Naive B cell (primary cell): Measurements from ENCODE around the gene SFXN5. TPM values are rescaled to one million over a fixed set of nuclear protein-coding genes. Genes with fewer than 3 reads are reported as not detected.

ENCODE experiments used
- ATAC-seq, 2 donors: fragments of 150-1000 bp; cut with Tn5 transposase; 2 replicates each; pipeline ENCODE4 v1.10.0; 2021; ENCODE audit warnings: low read depth in 2 of 2, mild to moderate bottlenecking in 2 of 2, moderate library complexity in 2 of 2
- DNase-seq: peaks from one replicate; pipeline ENCODE4 v3.0.0; 2022
- H3K27ac Mint-ChIP-seq, 6 donors: one replicate each; pipeline ENCODE4 v1.8.0; 2020 to 2022; ENCODE audit warnings: mild to moderate bottlenecking in 6 of 6, mixed read lengths in 6 of 6, moderate library complexity in 5 of 6, inconsistent platforms in 2 of 6
- H3K27me3 Mint-ChIP-seq, 3 donors: one replicate each; pipeline ENCODE4 v1.8.0; 2021 to 2022; ENCODE audit warnings: mixed read lengths in 3 of 3, mild to moderate bottlenecking in 1 of 3
- H3K36me3 Mint-ChIP-seq, 2 donors: one replicate each; pipeline ENCODE4 v1.8.0; 2020 to 2022; ENCODE audit warnings: mixed read lengths in 2 of 2, inconsistent platforms in 1 of 2, mild to moderate bottlenecking in 1 of 2
- H3K4me1 Mint-ChIP-seq, 3 donors: one replicate each; pipeline ENCODE4 v1.8.0; 2020 to 2022; ENCODE audit warnings: mixed read lengths in 3 of 3, inconsistent platforms in 1 of 3, mild to moderate bottlenecking in 1 of 3, moderate library complexity in 1 of 3
- H3K4me3 Mint-ChIP-seq, 8 donors: one replicate each; pipeline ENCODE4 v1.8.0; 2020 to 2022; ENCODE audit warnings: mild to moderate bottlenecking in 8 of 8, mixed read lengths in 8 of 8, moderate library complexity in 8 of 8, inconsistent platforms in 2 of 8
- H3K9me3 Mint-ChIP-seq, 7 donors: one replicate each; pipeline ENCODE4 v1.8.0; 2020 to 2022; ENCODE audit warnings: mixed read lengths in 7 of 7, mild to moderate bottlenecking in 5 of 7, inconsistent platforms in 2 of 7, moderate library complexity in 1 of 7
- polyA plus RNA-seq, 6 donors: library from polyadenylated mRNA; unstranded; fragments of 300-500 nt; fragmentation: Illumina TruSeq; gene quantifications; one replicate each; pipeline ENCODE4 v1.2.3, GENCODE V29; 2021; ENCODE audit warnings: low read depth in 6 of 6

SFXN5 gene
- polyA plus RNA-seq, 6 donors from 2014 or later = 2.5 to 4.4 (median 3.0) TPM; not detected in 1

DNA sequence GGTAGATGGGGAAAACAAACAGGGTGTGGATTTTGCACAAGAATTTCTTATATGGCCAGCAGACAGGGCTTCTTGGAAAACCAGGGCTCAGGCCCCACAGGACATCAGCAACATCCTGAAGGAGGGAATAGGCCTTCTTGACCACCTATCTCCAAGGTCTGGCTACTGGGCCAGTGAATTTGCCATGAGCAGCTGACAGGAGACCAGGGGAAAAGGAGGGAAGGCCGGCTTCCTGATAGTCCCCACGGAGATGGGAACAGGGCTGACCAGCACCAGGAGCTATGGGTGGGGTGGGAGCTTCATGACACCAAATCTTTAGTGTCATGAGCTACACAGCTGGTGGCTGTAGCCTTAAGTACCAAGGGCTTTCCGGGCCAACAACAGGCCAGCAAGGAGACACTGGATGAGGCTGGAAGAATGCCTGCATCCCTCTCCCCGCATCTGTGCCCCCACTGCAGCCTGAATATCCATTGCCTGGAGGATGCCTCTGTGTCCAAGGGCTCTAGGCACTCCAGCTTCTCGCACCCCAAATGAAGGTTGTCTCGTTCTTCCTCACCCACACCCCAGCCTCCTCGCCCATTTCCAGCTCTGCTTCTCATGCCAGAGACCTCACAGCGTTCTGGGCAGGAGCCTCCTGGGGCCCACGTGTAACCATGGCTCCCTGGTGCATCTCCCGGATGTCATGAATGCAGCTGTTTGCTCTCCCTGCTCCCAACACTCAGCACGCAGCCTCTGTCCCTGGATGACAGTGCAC, 79.4 kb downstream of the SFXN5 start:
- DNase-seq = no peak
- Mint-ChIP-seq H3K4me3 (no peak overlapping the region), H3K36me3 (no peaks in the 10 kb centered on the region), H3K4me1 (no peaks in the 10 kb centered on the region), H3K27me3 (no peaks in the 10 kb centered on the region), H3K9me3 (no peaks in the 10 kb centered on the region), H3K27ac (no peak overlapping the region)
- no peak for ATAC-seq

DNA sequence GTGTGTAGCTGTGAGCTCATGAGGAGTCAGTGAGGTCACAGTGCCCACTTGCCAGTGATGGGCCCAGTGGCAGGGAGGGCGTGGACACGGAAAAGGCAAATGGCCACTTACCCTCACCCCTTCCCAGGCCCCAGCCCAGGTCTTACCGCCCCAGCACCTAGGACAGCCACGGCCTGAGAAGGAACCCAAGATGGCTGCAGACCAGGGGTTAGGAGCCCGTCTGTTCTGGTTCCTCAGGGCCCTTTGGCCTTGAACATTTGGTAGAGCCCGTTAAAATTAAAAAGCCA, 80.1 kb downstream of the SFXN5 start:
- Mint-ChIP-seq H3K4me3 (no peak overlapping the region), H3K9me3 (no peaks in the 10 kb centered on the region), H3K4me1 (no peaks in the 10 kb centered on the region), H3K27ac (no peak overlapping the region), H3K36me3 (no peaks in the 10 kb centered on the region), H3K27me3 (no peaks in the 10 kb centered on the region)
- ATAC-seq (no peak), DNase-seq (no peak)

DNA sequence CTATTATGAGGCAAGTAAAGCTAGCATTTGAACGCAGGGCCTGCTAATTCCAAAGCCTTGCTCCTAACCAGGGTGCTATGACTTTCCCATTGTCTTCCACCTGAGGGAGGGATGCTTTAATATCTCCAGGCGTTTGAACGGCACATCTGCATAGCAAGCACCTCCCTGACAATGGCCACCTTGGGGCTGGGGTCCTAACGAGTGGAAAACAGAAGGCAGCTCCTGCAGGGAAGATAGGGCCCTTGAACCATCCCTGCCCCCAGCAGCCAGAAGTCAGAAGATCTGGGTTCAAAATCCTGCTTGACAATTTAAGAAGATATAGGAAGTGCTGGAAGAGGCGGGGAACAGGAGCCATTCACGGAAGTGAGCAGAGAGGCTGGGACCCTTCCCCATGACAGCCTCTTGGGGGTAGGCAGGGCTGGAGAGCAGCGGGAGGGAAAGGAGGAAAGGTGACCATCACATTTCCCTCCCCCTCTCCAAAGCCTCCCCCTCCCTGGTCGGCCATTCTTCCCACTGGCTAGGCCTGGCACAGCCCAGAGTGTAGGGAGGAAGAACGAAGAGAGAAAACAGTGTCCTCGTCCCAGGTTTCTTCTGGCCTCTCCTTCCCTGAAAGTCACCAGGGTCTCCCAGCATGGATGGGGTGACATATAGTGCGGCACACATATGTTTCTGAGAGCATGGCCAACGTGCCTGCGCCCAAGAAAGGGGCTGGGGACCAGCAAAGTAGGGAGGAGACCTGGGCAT, 80.6 kb downstream of the SFXN5 start:
- Mint-ChIP-seq H3K4me3 (no peak overlapping the region), H3K36me3 (no peaks in the 10 kb centered on the region), H3K27me3 (no peaks in the 10 kb centered on the region), H3K27ac (peak overlapping the region in 2 of 6 donors; percentile 6 to 40), H3K9me3 (no peaks in the 10 kb centered on the region), H3K4me1 (no peaks in the 10 kb centered on the region)
- ATAC-seq (no peak), DNase-seq (no peak)

DNA sequence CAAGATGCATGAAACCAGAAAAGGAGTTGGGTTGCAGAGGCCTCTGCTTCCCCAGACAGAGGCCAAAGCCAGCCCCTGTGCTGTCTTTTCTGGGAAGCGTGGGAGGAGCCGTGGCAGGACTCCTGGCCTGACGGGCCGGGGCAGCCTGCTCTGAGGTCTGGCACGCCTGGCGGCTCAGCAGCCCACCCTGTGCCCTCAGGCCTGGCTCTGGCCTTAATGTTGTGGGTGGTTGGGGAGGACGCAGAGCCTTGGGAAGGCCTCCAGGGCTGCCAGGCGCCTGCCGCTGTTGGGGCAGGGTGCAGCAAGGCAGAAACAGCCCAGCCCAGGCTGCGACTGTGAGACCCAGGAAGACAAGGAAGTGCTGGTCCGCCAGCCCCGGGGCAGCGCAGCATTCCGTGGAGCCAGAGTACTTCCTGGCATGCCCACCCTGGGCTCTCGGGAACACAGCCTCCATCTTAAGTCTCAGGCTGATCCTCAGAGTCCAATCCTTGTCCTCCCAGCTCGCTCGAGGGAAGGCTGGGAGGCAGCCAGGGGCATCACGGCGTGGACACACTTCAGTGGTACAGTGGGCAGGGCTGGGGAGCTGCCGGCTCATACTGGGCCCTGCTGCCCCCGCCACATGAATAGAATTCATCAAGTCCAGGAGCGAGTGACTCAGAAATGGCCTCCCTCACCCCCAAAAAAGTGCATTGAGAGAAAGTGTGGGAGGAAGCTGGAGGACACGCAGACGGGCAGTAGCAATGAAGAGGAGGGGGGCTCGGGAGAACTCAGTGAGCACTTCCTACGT, 81.5 kb downstream of the SFXN5 start:
- no peak overlapping the region for H3K27ac Mint-ChIP-seq
- H3K4me3 Mint-ChIP-seq = no peak overlapping the region
- no peaks in the 10 kb centered on the region for H3K9me3 Mint-ChIP-seq
- no peaks in the 10 kb centered on the region for H3K27me3 Mint-ChIP-seq
- no peaks in the 10 kb centered on the region for H3K36me3 Mint-ChIP-seq
- DNase-seq (no peak), ATAC-seq (no peak)
- H3K4me1 Mint-ChIP-seq = no peaks in the 10 kb centered on the region

DNA sequence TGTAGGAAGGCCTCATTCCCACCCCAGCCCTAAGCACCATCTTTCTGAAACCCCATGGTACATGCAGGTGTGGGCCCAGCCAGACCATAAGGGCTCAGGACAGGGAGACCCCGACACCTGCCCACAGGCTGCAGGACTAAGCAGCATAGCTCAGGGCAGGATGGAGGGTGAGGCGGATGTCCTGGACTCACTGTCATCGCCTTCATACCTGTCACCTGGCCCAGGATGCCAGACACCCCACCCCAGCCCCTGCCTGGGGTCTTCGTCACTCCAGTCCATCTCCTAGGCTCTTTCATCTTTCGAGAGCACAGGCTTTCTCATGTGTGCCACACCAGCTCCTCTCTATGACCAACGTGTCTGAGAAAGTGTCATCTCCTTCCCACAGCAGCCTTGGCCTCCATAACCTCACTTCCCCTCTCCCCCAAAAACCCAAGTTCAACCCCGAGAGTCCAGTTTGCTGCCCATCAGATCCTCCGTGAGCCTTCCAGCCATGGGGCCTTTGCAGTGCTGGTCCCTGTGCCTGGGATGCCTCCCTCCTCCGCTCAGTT, 82.7 kb downstream of the SFXN5 start:
- Mint-ChIP-seq H3K27me3 (no peaks in the 10 kb centered on the region), H3K36me3 (no peaks in the 10 kb centered on the region), H3K27ac (peak overlapping the region in 1 of 6 donors; percentile 73), H3K4me1 (no peaks in the 10 kb centered on the region), H3K9me3 (no peaks in the 10 kb centered on the region), H3K4me3 (no peak overlapping the region)
- ATAC-seq = no peak
- no peak for DNase-seq

DNA sequence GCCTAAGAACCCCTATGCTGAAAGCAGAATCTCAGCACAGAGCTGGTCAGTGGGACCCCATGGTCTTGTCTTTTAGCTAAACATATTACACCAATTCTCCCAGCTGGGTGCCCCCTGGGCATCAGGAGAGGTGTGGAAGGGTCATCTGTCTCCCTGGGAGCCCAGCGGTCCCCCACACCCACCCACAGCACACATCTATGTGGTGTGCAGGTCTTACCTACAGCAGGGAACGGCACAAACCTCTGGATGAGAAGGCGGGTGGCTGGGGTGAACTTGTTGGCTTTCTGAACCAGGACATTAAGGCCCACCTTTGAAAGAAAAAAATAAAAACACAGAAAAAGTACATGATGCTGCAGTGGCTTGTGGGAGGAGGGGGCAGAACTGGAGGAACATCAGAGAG, 83.5 kb downstream of the SFXN5 start:
- no peak for DNase-seq
- Mint-ChIP-seq H3K9me3 (no peaks in the 10 kb centered on the region), H3K4me3 (no peak overlapping the region), H3K27me3 (no peaks in the 10 kb centered on the region), H3K4me1 (no peaks in the 10 kb centered on the region), H3K36me3 (no peaks in the 10 kb centered on the region), H3K27ac (no peak overlapping the region)
- no peak for ATAC-seq

DNA sequence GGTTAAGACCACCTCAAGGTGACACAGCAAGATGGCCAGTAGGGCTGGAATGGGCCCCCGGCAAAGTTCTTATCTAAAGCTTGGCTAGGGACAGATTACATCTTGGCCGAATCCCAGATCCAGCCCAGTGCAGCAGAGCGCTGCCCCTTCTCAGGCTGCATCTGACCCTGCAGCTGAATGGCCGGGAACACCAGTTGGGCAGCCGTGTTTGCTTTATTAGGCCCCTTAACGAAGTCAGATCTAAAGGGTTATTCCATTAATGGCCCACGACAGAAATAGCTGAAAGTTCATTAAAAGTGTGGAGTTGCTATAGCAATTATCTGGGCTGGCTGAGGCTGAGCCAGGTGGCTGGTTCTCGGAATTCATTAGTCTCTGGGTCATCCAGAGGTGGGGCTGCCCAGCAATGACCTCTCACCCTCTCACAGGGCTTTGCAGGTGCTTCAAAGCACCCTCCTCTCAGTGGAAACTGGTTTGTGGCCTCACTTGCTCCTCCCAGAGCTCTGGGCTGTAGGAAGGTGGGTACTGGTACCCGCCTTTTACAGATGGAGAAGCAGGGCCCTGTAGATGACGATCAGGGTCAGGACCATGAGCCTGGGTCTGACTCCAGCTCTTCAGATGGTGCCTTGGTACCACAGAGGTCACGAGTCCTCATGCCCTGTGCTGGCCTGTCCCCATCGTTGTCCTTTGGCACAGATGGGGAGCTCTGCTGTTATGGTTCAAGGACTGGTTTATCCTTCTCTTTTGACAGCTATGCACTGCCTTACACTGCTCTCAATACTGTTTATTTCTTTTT, 85.4 kb downstream of the SFXN5 start:
- Mint-ChIP-seq H3K36me3 (no peaks in the 10 kb centered on the region), H3K9me3 (no peaks in the 10 kb centered on the region), H3K27ac (peak overlapping the region in 1 of 6 donors; percentile 52), H3K4me1 (peaks cover 0 to 5% (median 0%) of the 10 kb centered on the region in 3 donors), H3K4me3 (no peak overlapping the region), H3K27me3 (no peaks in the 10 kb centered on the region)
- DNase-seq (no peak), ATAC-seq (no peak)

DNA sequence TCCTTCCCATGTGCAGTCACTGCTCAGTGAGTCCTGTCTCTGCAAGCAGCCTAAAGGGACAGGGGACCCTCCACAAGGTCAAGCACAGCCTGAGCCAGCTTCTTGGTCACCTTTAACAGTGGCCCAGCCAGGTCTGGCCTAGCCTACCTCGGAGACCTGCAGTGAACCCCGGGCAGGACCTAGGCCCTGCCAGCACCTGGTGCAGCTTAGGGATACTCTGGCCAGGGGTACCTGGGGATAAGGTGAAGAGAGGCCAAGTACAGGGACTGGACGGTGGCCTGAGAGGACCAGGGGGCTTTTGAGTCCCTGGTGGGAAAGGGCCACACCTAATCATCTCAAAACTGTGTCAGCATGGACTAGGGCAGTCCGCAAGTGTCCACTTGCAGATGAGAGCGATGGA, 86.4 kb downstream of the SFXN5 start:
- Mint-ChIP-seq H3K27ac (no peak overlapping the region), H3K4me1 (peaks cover 2 to 14% (median 10%) of the 10 kb centered on the region in 3 donors), H3K36me3 (no peaks in the 10 kb centered on the region)

DNA sequence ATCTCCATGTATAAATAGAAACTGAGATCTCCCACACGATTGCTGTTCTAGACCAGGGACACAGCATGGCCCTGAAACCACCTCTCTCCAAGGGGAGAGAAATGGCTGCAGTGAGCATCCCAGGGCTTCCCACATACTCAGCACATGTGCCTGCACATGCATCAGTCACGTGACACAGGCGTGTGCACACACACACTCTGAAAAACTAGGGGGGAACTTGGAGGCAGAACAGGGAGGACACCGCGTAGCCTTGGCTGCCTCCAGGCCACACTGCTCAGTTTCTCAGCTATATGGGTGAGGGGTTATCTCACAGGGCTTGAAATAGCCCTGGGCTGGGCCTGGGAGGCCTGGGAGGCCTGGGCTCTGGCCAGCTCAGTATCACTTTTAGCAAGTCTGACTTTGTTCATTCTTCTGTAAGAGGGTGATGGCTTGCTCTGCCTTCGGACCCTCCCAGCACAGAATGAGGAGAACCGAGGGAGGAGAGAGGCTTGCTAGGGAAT, 87.3 kb downstream of the SFXN5 start:
- peaks cover 6 to 19% (median 14%) of the 10 kb centered on the region in 3 donors for H3K4me1 Mint-ChIP-seq
- H3K27me3 Mint-ChIP-seq = no peaks in the 10 kb centered on the region

More for the DNA sequence above, 86.4 kb downstream of the SFXN5 start:
- no peak for ATAC-seq
- Mint-ChIP-seq H3K9me3 (no peaks in the 10 kb centered on the region), H3K27me3 (no peaks in the 10 kb centered on the region), H3K4me3 (no peak overlapping the region)
- no peak for DNase-seq

DNA sequence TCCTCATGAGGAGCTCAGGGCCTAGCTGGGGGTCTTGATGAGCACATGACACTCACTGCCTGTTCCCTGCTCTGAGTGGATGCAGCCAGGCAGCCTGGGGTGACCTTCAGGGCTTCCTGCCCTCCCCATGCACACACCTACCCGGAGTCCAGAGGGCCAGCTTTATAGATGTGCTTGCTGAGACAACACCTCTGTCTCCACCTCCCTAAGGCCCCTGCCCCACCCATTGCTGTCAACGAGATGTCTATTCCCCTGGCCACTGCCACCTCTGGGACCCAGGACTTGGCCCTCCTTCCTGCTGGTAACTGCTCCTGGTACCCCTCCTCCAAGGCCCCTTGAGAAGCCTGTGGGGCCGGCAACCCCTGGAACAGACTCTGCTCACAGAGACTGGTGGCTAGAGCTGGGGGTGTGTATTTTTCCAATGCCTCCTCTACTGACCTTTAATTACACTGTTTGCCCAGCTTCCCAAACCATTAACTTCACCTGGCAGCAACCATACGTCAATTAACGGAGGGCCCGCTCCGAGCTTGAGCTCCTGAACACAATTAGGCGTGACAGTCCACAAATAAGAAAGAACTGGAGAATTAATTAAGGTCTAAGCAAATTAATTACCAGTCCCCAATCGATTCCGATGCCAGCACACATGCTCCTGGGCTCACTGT, 87.9 kb downstream of the SFXN5 start:
- Mint-ChIP-seq H3K4me1 (peaks cover 6 to 19% (median 14%) of the 10 kb centered on the region in 3 donors), H3K4me3 (peak overlapping the region in 1 of 8 donors; percentile 55), H3K27me3 (no peaks in the 10 kb centered on the region), H3K9me3 (no peaks in the 10 kb centered on the region), H3K27ac (peak overlapping the region in 2 of 6 donors; percentile 28 to 43), H3K36me3 (no peaks in the 10 kb centered on the region)
- DNase-seq = no peak
- no peak for ATAC-seq

More for the DNA sequence above, 87.3 kb downstream of the SFXN5 start:
- no peaks in the 10 kb centered on the region for H3K9me3 Mint-ChIP-seq
- H3K36me3 Mint-ChIP-seq = no peaks in the 10 kb centered on the region
- ATAC-seq (no peak), DNase-seq (no peak)
- H3K27ac Mint-ChIP-seq = peak overlapping the region in 2 of 6 donors; percentile 53 to 67
- no peak overlapping the region for H3K4me3 Mint-ChIP-seq

DNA sequence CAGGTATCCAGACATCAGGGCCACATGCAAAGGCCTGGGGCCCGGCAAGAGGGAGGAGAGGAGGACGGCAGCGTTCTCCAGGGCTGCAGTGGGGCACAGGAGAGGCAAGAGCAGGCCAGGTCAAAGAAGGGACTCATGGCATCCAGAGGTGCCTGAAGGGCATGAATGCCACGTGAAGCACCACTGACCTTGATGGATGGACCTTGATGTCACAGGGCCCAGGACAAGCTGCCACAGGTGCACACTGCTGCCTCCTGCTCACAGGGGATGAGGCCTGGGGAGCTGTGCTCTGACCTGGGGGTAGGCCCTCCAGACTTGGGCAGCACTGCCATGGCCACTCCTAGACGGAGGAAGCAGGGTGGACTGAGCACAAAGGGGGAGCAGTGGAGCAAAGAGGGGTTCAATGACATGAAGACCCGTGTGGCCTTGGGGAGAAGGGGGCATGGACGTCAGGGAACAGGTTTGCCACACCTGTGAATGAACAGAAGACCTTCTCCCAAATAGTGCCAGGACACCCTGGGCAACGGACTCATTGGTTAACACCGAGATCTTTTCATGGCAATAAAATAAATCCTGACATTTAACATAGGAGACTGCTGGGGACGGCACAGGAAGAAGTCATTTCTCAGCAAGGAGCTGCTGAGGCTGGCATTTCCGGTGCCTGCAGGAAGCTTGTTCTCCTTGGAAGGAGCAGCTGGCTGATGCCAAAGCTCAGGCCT, 88.6 kb downstream of the SFXN5 start:
- DNase-seq (no peak), ATAC-seq (no peak)
- H3K27ac Mint-ChIP-seq = peak overlapping the region in 1 of 6 donors; percentile 76

DNA sequence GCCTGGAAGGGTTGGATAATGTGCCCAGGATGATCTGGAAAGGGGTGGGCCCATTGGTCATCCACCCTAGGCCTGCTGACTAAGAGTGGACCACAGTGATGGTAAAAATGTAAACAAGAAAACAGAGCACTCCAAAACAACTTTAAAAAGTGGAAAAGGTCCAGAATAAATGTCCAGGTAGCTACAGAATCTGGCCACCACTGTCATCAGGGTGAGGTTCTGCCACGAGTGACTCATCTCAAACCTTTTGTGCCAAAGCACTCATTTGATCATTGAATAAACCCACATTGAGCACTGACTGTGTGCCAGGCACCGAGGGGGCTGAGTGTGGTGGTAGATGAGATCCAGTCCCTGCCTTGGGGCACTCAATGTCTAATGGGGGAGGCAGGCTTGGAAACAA, 89.3 kb downstream of the SFXN5 start:
- no peaks in the 10 kb centered on the region for H3K27me3 Mint-ChIP-seq
- H3K4me1 Mint-ChIP-seq = peaks cover 6 to 19% (median 14%) of the 10 kb centered on the region in 3 donors
- no peak for DNase-seq
- peak overlapping the region in 2 of 6 donors; percentile 18 to 76 for H3K27ac Mint-ChIP-seq
- H3K36me3 Mint-ChIP-seq = no peaks in the 10 kb centered on the region
- no peaks in the 10 kb centered on the region for H3K9me3 Mint-ChIP-seq
- no peak for ATAC-seq
- peak overlapping the region in 1 of 8 donors; percentile 27 for H3K4me3 Mint-ChIP-seq

More for the DNA sequence above, 88.6 kb downstream of the SFXN5 start:
- H3K27me3 Mint-ChIP-seq = no peaks in the 10 kb centered on the region
- H3K4me1 Mint-ChIP-seq = peaks cover 6 to 19% (median 14%) of the 10 kb centered on the region in 3 donors
- peak overlapping the region in 1 of 8 donors; percentile 55 for H3K4me3 Mint-ChIP-seq
- no peaks in the 10 kb centered on the region for H3K9me3 Mint-ChIP-seq
- no peaks in the 10 kb centered on the region for H3K36me3 Mint-ChIP-seq
